Activated CD8-positive, alpha-beta T cell treated with anti-CD3 and anti-CD28 coated beads, Interleukin-2, amount 10 ng/mL, durations not matched to agents 7 days and 5 days (primary cell): ENCODE results near the gene SDE2. TPM values are rescaled to one million over a fixed set of nuclear protein-coding genes. Genes with fewer than 3 reads are reported as not detected.

ENCODE experiments used
- ATAC-seq: fragments of 150-1000 bp; cut with Tn5 transposase; one replicate; pipeline ENCODE4 v1.10.0; 2021; ENCODE audit warnings: moderate library complexity
- CTCF ChIA-PET: fragments of 350-600 bp; sonication (Branson Sonifier 250); formaldehyde crosslinking; loops from one replicate; lab custom pipeline; 2021; ENCODE audit warnings: antibody characterized with exemption; lab: Charles Lee
- POLR2A ChIA-PET: fragments of 350-600 bp; sonication (Branson Sonifier 250); formaldehyde crosslinking; loops from one replicate; lab custom pipeline; 2021; ENCODE audit warnings: antibody characterized with exemption; lab: Charles Lee
- DNase-seq: peaks from one replicate; pipeline ENCODE4 v3.0.0-alpha.2; 2020
- H3K27ac Mint-ChIP-seq: one replicate; pipeline ENCODE4 v1.8.0; 2021; ENCODE audit warnings: mild to moderate bottlenecking, mixed read lengths
- H3K27me3 Mint-ChIP-seq: one replicate; pipeline ENCODE4 v1.8.0; 2021; ENCODE audit warnings: low read depth, mixed read lengths
- H3K36me3 Mint-ChIP-seq: one replicate; pipeline ENCODE4 v1.8.0; 2021; ENCODE audit warnings: low read depth, mixed read lengths
- H3K4me1 Mint-ChIP-seq: one replicate; pipeline ENCODE4 v1.8.0; 2021; ENCODE audit warnings: low read depth, mixed read lengths
- H3K4me3 Mint-ChIP-seq: one replicate; pipeline ENCODE4 v1.8.0; 2021; ENCODE audit warnings: mild to moderate bottlenecking, mixed read lengths
- H3K9me3 Mint-ChIP-seq: one replicate; pipeline ENCODE4 v1.8.0; 2022; ENCODE audit warnings: mixed read lengths; ENCODE audit not compliant: insufficient read depth
- total RNA-seq, 2 experiments: library from RNA; stranded (reverse); gene quantifications; one replicate each; pipeline ENCODE4 v1.2.3, GENCODE V29; 2021

The SDE2 gene
- total RNA-seq, 2 experiments from 2014 or later, result 15.4 to 16.9 TPM

- DNase-seq (peak; percentile 40), ATAC-seq (no peak)
- CTCF ChIA-PET, result interaction anchor here (0.8 to 2.9 kb wide), 6 partner anchors 8 to 220 kb away, joined by 3 to 24 read pairs (median 4); partner anchors contain the start of gene H3-3A
- POLR2A ChIA-PET, result interaction anchor here (1.0 to 3.1 kb wide), 5 partner anchors 10 to 529 kb away, joined by 4 to 28 read pairs (median 9); partner anchors contain the start of gene H3-3A
- H3K27ac Mint-ChIP-seq, result peak overlapping the region; percentile 100
- no peaks in the 10 kb centered on the region for H3K9me3 Mint-ChIP-seq
- no peaks in the 10 kb centered on the region for H3K27me3 Mint-ChIP-seq
- peak overlapping the region; percentile 100 for H3K4me3 Mint-ChIP-seq
- peaks cover 63% of the 10 kb centered on the region for H3K4me1 Mint-ChIP-seq
- H3K36me3 Mint-ChIP-seq, result peaks cover 40% of the 10 kb centered on the region
Measured at GRCh38 chr1:225996946-225997545, 2.1 kb downstream of the SDE2 start.

- no peak for DNase-seq
- Mint-ChIP-seq H3K4me3 (peak overlapping the region; percentile 65), H3K27ac (peak overlapping the region; percentile 100), H3K4me1 (peaks cover 62% of the 10 kb centered on the region), H3K36me3 (peaks cover 49% of the 10 kb centered on the region), H3K27me3 (no peaks in the 10 kb centered on the region), H3K9me3 (no peaks in the 10 kb centered on the region)
- POLR2A ChIA-PET, result interaction anchor here (1.0 to 3.1 kb wide), 5 partner anchors 9 to 528 kb away, joined by 4 to 28 read pairs (median 9); partner anchors contain the start of gene H3-3A
- CTCF ChIA-PET, result interaction anchor here (0.8 to 6.1 kb wide), 9 partner anchors 7 to 522 kb away, joined by 3 to 38 read pairs (median 4); no protein-coding TSS in a partner anchor
- no peak for ATAC-seq
Measured at GRCh38 chr1:225995919-225996864, 3.0 kb downstream of the SDE2 start.

GRCh38 chr1:225990705-225991464 is 8.3 kb downstream of the SDE2 start:
- H3K27ac Mint-ChIP-seq, result peak overlapping the region; percentile 83
- ChIA-PET CTCF (interaction anchor here (1.1 to 6.1 kb wide), 6 partner anchors 9 to 523 kb away, joined by 4 to 38 read pairs (median 6); partner anchors contain the start of gene SDE2), POLR2A (interaction anchor here (1.3 to 2.6 kb wide), 5 partner anchors 9 to 523 kb away, joined by 3 to 20 read pairs (median 4); partner anchors contain the start of genes H3-3A, SDE2 and TMEM63A)
- peaks cover 64% of the 10 kb centered on the region for H3K36me3 Mint-ChIP-seq
- no peaks in the 10 kb centered on the region for H3K9me3 Mint-ChIP-seq
- peaks cover 45% of the 10 kb centered on the region for H3K4me1 Mint-ChIP-seq
- H3K4me3 Mint-ChIP-seq, result peak overlapping the region; percentile 29
- ATAC-seq (peak; percentile 54), DNase-seq (no peak)
- no peaks in the 10 kb centered on the region for H3K27me3 Mint-ChIP-seq

GRCh38 chr1:225987491-225988316 is 11.4 kb downstream of the SDE2 start:
- Mint-ChIP-seq H3K27ac (no peak overlapping the region), H3K9me3 (no peaks in the 10 kb centered on the region), H3K36me3 (peaks cover 62% of the 10 kb centered on the region), H3K27me3 (no peaks in the 10 kb centered on the region), H3K4me1 (peaks cover 32% of the 10 kb centered on the region), H3K4me3 (no peak overlapping the region)
- POLR2A ChIA-PET, result interaction anchor here (0.7 to 5.3 kb wide), 7 partner anchors 9 to 82 kb away, joined by 3 to 29 read pairs (median 5); partner anchors contain the start of genes H3-3A and SDE2
- ATAC-seq, result no peak
- CTCF ChIA-PET, result interaction anchor here (0.5 to 3.5 kb wide), 35 partner anchors 9 to 527 kb away, joined by 3 to 24 read pairs (median 6); partner anchors contain the start of genes H3-3A, SDE2, SRP9 and TMEM63A
- no peak for DNase-seq

GRCh38 chr1:225981714-225982113 is 17.4 kb downstream of the SDE2 start:
- CTCF ChIA-PET, result no interaction called here
- H3K4me3 Mint-ChIP-seq, result no peak overlapping the region

GRCh38 chr1:225980005-225980836 is 18.9 kb downstream of the SDE2 start:
- no peak for DNase-seq
- CTCF ChIA-PET, result no interaction called here
- H3K27ac Mint-ChIP-seq, result no peak overlapping the region
- H3K4me3 Mint-ChIP-seq, result no peak overlapping the region
- peaks cover 13% of the 10 kb centered on the region for H3K4me1 Mint-ChIP-seq
- H3K9me3 Mint-ChIP-seq, result peaks cover 7% of the 10 kb centered on the region
- H3K27me3 Mint-ChIP-seq, result no peaks in the 10 kb centered on the region
- no peak for ATAC-seq
- POLR2A ChIA-PET, result interaction anchor here (0.6 to 4.6 kb wide), 5 partner anchors 7 to 512 kb away, joined by 3 to 18 read pairs (median 6); partner anchors contain the start of genes PYCR2, SDE2 and SRP9
- peaks cover 49% of the 10 kb centered on the region for H3K36me3 Mint-ChIP-seq

More at GRCh38 chr1:225981714-225982113, 17.4 kb downstream of the SDE2 start:
- H3K9me3 Mint-ChIP-seq, result peaks cover 7% of the 10 kb centered on the region
- POLR2A ChIA-PET, result interaction anchor here (4.6 kb wide), 1 partner anchor 18 kb away, joined by 18 read pairs; the partner anchor contains the start of gene SDE2
- peaks cover 59% of the 10 kb centered on the region for H3K36me3 Mint-ChIP-seq
- ATAC-seq (no peak), DNase-seq (no peak)
- no peaks in the 10 kb centered on the region for H3K27me3 Mint-ChIP-seq
- H3K27ac Mint-ChIP-seq, result no peak overlapping the region
- H3K4me1 Mint-ChIP-seq, result peaks cover 16% of the 10 kb centered on the region

- peaks cover 7% of the 10 kb centered on the region for H3K9me3 Mint-ChIP-seq
- peaks cover 46% of the 10 kb centered on the region for H3K36me3 Mint-ChIP-seq
- H3K27ac Mint-ChIP-seq, result no peak overlapping the region
- DNase-seq (no peak), ATAC-seq (no peak)
- POLR2A ChIA-PET, result interaction anchor here (1.8 to 4.6 kb wide), 2 partner anchors 8 to 20 kb away, joined by 6 to 18 read pairs; partner anchors contain the start of gene SDE2
- CTCF ChIA-PET, result interaction anchor here (1.6 to 2.0 kb wide), 2 partner anchors 8 to 497 kb away, joined by 6 to 19 read pairs; no protein-coding TSS in a partner anchor
- H3K4me3 Mint-ChIP-seq, result no peak overlapping the region
- no peaks in the 10 kb centered on the region for H3K27me3 Mint-ChIP-seq
- peaks cover 13% of the 10 kb centered on the region for H3K4me1 Mint-ChIP-seq
Measured at GRCh38 chr1:225979421-225979820, 19.7 kb downstream of the SDE2 start.

- peaks cover 7% of the 10 kb centered on the region for H3K9me3 Mint-ChIP-seq
- no peak for DNase-seq
- ATAC-seq, result no peak
- no peaks in the 10 kb centered on the region for H3K27me3 Mint-ChIP-seq
- H3K27ac Mint-ChIP-seq, result no peak overlapping the region
- H3K36me3 Mint-ChIP-seq, result peaks cover 40% of the 10 kb centered on the region
- H3K4me1 Mint-ChIP-seq, result peaks cover 13% of the 10 kb centered on the region
- CTCF ChIA-PET, result interaction anchor here (0.6 to 2.0 kb wide), 5 partner anchors 9 to 496 kb away, joined by 3 to 19 read pairs (median 6); no protein-coding TSS in a partner anchor
- no peak overlapping the region for H3K4me3 Mint-ChIP-seq
- POLR2A ChIA-PET, result interaction anchor here (0.7 to 4.6 kb wide), 3 partner anchors 9 to 84 kb away, joined by 3 to 18 read pairs (median 6); partner anchors contain the start of genes H3-3A and SDE2
Measured at GRCh38 chr1:225977937-225978748, 21.0 kb downstream of the SDE2 start.
